ENCODE data around the gene OR2H1.

The OR2H1 gene

DNA sequence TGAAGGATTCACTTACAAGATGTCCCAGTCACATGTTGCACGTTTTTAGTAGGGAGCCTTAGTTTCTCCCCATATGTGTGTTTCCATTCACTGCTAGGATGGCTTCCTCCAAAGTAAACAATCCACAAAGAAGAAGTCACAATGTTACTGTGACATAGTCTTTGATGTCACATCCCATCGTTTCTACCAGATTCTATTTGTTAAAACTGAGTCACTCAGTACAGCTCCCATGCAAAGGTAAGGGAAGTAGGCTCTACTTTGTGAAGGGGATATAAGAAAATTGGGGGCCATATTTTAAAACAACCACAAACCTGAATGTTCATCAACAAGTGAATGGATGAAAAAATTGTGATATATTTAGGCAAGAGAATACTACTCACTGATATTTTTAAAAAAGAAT lies at the start of gene OR2H1, which contains the start of gene OR11A1:
TSS of gene OR2H1 (plus strand) at position 185 of the 400 bp plus-strand sequence. CDS start 4,615 bp downstream, outside the sequence.
TSS of gene OR11A1 (minus strand) at position 101 of the 400 bp plus-strand sequence. CDS start 29,430 bp downstream, outside the sequence.
- no peak for TF ChIP-seq CTCF (IDR thresholded peaks at IDR 0.05)

GRCh38 chr6:29414588-29414987 lies 42.4 kb upstream of the OR2H1 start, which contains the start of gene OR12D1:
TSS of gene OR12D1 (plus strand) at chr6:29414928.
- peak; percentile 20; the same call in 1 of the 2 replicates for TF ChIP-seq CTCF (IDR thresholded peaks at IDR 0.05)

DNA sequence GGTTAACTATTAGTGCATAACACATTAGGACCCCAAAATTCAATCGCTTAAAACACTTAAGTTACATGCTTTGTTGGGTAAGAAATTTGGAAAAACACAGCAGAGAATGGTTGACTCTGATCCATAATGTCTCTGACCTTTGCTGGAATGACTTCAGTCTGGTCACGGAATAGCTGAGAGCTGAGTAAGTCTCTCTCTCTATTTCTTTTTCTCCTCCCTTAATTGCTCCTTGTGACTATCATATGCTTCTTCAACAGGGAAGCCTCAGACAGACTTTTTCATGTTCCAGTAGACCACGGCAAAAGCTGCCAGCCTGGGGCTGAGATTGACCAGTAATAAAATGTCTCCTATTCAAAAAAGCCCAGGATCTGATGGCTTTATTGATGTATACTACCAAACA lies 37.4 kb upstream of the OR2H1 start:
- no peak for TF ChIP-seq CTCF (IDR thresholded peaks at IDR 0.05)

DNA sequence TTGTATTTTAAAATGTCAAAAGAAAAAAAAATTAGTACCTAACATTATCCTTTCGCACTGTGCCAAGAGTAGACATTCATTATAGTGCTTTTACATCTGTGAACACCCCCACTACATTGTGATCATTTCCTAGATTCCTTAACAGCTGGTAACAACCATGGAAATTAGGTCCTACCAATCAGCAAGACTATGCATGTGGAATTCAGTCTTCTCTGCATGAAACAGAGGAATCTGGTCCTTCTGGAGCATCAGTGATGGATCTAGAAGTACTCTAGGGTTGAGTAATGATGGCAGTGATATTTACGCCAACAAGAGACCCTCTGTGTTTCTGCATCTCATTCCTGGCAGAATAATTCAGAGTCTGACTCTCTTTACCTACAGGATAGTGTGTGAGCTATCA lies 32.8 kb upstream of the OR2H1 start:
- TF ChIP-seq CTCF (IDR thresholded peaks at IDR 0.05) = no peak

DNA sequence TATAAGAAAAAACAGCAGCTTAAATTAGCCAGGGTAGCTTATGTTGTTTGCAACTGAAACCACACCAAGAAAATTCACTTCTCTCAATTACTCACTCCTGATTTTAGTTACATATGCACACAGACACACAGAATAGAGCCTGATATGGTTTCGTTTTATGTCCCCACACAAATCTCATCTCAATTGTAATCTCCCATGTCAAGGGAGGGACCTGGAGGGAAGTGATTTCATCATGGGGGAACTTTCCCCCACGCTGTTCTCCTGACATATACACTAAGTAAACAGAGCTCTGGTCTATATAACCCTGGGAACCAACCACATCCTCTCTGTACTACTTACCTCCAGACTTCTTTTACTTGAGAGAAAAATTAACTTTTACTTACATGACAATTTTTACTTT lies 32.4 kb upstream of the OR2H1 start:
- no peak for TF ChIP-seq CTCF (IDR thresholded peaks at IDR 0.05)

GRCh38 chr6:29425075-29425474 lies 31.9 kb upstream of the OR2H1 start:
- TF ChIP-seq CTCF (IDR thresholded peaks at IDR 0.05) = no peak

DNA sequence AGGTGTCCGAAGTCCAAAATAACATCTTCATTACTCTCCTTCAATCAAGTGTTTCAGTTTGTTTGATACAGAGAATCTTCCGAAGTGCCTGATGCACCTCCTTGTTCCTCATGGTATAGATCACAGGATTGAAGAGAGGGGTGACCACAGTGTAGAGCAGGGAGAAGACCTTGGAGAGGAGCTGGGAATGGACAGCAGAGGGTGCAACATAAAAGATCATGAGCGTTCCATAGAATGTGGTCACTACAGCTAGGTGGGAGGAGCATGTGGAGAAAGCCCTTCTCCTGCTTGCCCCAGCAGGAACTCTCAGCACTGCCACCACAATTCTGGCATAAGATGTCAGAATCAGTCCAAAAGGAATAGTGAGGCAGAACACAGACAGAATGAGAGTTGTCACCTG lies 30.3 kb upstream of the OR2H1 start:
- TF ChIP-seq CTCF (IDR thresholded peaks at IDR 0.05) = no peak

DNA sequence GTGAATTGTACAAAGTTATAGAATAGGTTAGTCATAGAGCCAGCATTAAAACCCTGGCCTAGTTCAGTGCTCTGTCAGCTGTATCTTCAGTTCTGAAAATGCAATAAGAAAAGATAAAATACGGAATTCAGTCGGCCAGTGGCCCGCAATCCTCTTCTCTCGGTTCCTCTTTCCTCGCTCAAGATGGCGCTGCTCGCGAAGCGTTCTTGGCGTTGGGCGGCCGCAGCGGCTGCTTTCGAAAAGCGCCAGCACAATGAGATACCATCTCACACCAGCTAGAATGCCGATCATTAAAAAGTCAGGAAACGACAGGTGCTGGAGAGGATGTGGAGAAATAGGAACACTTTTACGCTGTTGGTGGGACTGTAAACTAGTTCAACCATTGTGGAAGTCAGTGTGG lies 20.2 kb upstream of the OR2H1 start:
- peak; percentile 59 for TF ChIP-seq CTCF (IDR thresholded peaks at IDR 0.05)

Data from LNCAP (cell line).